Astrocyte (in vitro differentiated cells and primary cell): ENCODE measurements around the gene CPA2. TPM values are rescaled to one million over a fixed set of nuclear protein-coding genes. Genes with fewer than 3 reads are reported as not detected.
"Not testable (repeated sequence)": the region's sequence is repeated elsewhere in the genome, so short reads cannot be mapped to it uniquely, and the experiment has no call there.

Source experiments
- DNase-seq: peaks from one replicate; pipeline ENCODE4 v3.0.0-alpha.2; 2010; ENCODE audit warnings: low read depth
- FAIRE-seq: peaks from 2 replicates; lab custom pipeline; 2011; peaks lifted over from hg19 to GRCh38; lab: Jason Lieb, UNC
- H2AFZ ChIP-seq: 2 replicates; pipeline ENCODE4 v1.6.0; 2012; ENCODE audit warnings: low read depth, low read length, inconsistent platforms
- H3K27ac ChIP-seq: 2 replicates; pipeline ENCODE4 v1.5.1; 2011; ENCODE audit warnings: low read depth, low read length, inconsistent platforms
- H3K27me3 ChIP-seq: 2 replicates; pipeline ENCODE4 v1.6.0; 2011; ENCODE audit warnings: low read length, inconsistent platforms; ENCODE audit not compliant: insufficient read depth
- H3K36me3 ChIP-seq: 2 replicates; pipeline ENCODE4 v1.5.1; 2011; ENCODE audit warnings: low read length, inconsistent platforms; ENCODE audit not compliant: insufficient read depth
- H3K4me1 ChIP-seq: 2 replicates; pipeline ENCODE4 v1.5.1; 2011; ENCODE audit warnings: low read length, inconsistent platforms; ENCODE audit not compliant: insufficient read depth
- H3K4me2 ChIP-seq: 2 replicates; pipeline ENCODE4 v1.6.0; 2012; ENCODE audit warnings: low read length, inconsistent platforms
- H3K4me3 ChIP-seq: 2 replicates; pipeline ENCODE4 v1.5.1; 2011; ENCODE audit warnings: low read depth, mild to moderate bottlenecking, low read length, inconsistent platforms; ENCODE audit not compliant: insufficient read depth
- H3K79me2 ChIP-seq: 2 replicates; pipeline ENCODE4 v1.6.0; 2012; ENCODE audit warnings: mild to moderate bottlenecking, low read length, inconsistent platforms; ENCODE audit not compliant: insufficient read depth
- H3K9ac ChIP-seq: 2 replicates; pipeline ENCODE4 v1.6.0; 2012; ENCODE audit warnings: mild to moderate bottlenecking, low read length, inconsistent platforms
- H3K9me3 ChIP-seq: 2 replicates; pipeline ENCODE4 v1.5.1; 2012; ENCODE audit warnings: low read depth, mild to moderate bottlenecking, low read length, inconsistent platforms; ENCODE audit not compliant: insufficient read depth
- H4K20me1 ChIP-seq: 2 replicates; pipeline ENCODE4 v1.6.0; 2012; ENCODE audit warnings: low read length, inconsistent platforms; ENCODE audit not compliant: insufficient read depth
- H3K27ac Mint-ChIP-seq: one replicate; pipeline ENCODE4 v1.8.0; 2021; ENCODE audit warnings: mild to moderate bottlenecking, mixed read lengths; ENCODE audit not compliant: unreplicated experiment
- H3K27me3 Mint-ChIP-seq: one replicate; pipeline ENCODE4 v1.8.0; 2021; ENCODE audit warnings: low read depth, mixed read lengths; ENCODE audit not compliant: unreplicated experiment
- H3K36me3 Mint-ChIP-seq: one replicate; pipeline ENCODE4 v1.8.0; 2021; ENCODE audit warnings: low read depth, mixed read lengths; ENCODE audit not compliant: unreplicated experiment
- H3K4me1 Mint-ChIP-seq: one replicate; pipeline ENCODE4 v1.8.0; 2021; ENCODE audit warnings: low read depth, mixed read lengths; ENCODE audit not compliant: unreplicated experiment
- H3K4me3 Mint-ChIP-seq: one replicate; pipeline ENCODE4 v1.8.0; 2021; ENCODE audit warnings: mild to moderate bottlenecking, moderate library complexity, mixed read lengths; ENCODE audit not compliant: unreplicated experiment
- H3K9me3 Mint-ChIP-seq: one replicate; pipeline ENCODE4 v1.8.0; 2021; ENCODE audit warnings: mild to moderate bottlenecking, mixed read lengths; ENCODE audit not compliant: unreplicated experiment
- CTCF ChIP-seq: IDR thresholded peaks from 2 replicates; pipeline ENCODE4 v1.5.1; 2011; ENCODE audit warnings: low read depth, mild to moderate bottlenecking, inconsistent platforms, low read length, moderate library complexity; ENCODE audit not compliant: insufficient read depth
- EZH2 ChIP-seq: IDR thresholded peaks from 2 replicates; pipeline ENCODE4 v1.6.1; 2012; ENCODE audit warnings: mild to moderate bottlenecking, low read length, inconsistent platforms; ENCODE audit not compliant: insufficient read depth
- total RNA-seq: library from RNA; stranded (reverse); gene quantifications from 2 replicates; pipeline ENCODE4 v1.2.1, GENCODE V29; 2021

CPA2 gene
- total RNA-seq, 1 donor from 2014 or later = not detected

DNA sequence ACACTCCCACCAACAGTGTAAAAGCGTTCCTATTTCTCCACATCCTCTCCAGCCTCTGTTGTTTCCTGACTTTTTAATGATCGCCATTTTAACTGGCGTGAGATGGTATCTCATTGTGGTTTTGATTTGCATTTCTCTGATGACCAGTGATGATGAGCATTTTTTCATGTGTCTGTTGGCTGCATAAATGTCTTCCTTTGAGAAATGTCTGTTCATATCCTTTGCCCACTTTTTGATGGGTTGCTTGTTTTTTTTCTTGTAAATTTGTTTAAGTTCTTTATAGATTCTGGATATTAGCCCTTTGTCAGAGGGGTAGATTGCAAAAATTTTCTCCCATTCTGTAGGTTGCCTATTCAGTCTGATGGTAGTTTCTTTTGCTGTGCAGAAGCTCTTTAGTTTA lies 17.0 kb upstream of the CPA2 start:
- H2AFZ ChIP-seq, H3K9ac ChIP-seq, H3K9me3 ChIP-seq, H3K4me2 ChIP-seq, H3K79me2 ChIP-seq, H3K27me3 ChIP-seq, H3K4me3 Mint-ChIP-seq, H3K36me3 Mint-ChIP-seq, H3K27ac Mint-ChIP-seq, H3K4me1 ChIP-seq, H3K4me1 Mint-ChIP-seq, H4K20me1 ChIP-seq, H3K27ac ChIP-seq, H3K4me3 ChIP-seq, H3K36me3 ChIP-seq, H3K27me3 Mint-ChIP-seq, FAIRE-seq, DNase-seq: not testable (repeated sequence)
- peaks cover 19% of the 10 kb centered on the region for H3K9me3 Mint-ChIP-seq

DNA sequence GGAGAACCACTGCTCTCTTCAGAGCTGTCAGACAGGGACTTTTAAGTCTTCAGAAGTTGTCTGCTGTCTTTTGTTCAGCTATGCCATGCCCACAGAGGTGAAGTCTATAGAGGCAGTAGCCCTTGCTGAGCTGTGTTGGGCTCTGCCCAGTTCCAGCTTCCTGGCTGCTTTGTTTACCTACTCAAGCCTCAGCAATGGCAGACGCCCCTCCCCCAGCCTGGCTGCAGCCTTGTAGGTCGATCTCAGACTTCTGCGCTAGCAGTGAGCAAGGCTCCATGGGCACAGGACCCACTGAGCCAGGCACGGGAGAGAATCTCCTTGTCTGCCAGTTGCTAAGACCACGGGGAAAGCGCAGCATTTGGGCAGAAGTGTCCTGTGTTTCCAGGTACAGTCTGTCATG lies 12.1 kb upstream of the CPA2 start:
- Histone ChIP-seq H3K4me2 (no peak overlapping the region), H3K79me2 (no peaks in the 10 kb centered on the region), H3K4me1 (no peaks in the 10 kb centered on the region), H3K9me3 (peaks cover 4% of the 10 kb centered on the region), H2AFZ (no peak overlapping the region), H3K4me3 (no peak overlapping the region), H4K20me1 (no peaks in the 10 kb centered on the region), H3K27ac (no peak overlapping the region), H3K27me3 (no peaks in the 10 kb centered on the region), H3K9ac (no peak overlapping the region), H3K36me3 (no peaks in the 10 kb centered on the region)
- H3K4me3 Mint-ChIP-seq = no peak overlapping the region
- H3K27me3 Mint-ChIP-seq = peaks cover 5% of the 10 kb centered on the region
- no peak for FAIRE-seq
- H3K27ac Mint-ChIP-seq = no peak overlapping the region
- peaks cover 29% of the 10 kb centered on the region for H3K9me3 Mint-ChIP-seq
- TF ChIP-seq EZH2 = no peak
- no peak for TF ChIP-seq CTCF
- H3K36me3 Mint-ChIP-seq = peaks cover 2% of the 10 kb centered on the region
- DNase-seq = no peak
- H3K4me1 Mint-ChIP-seq = no peaks in the 10 kb centered on the region

DNA sequence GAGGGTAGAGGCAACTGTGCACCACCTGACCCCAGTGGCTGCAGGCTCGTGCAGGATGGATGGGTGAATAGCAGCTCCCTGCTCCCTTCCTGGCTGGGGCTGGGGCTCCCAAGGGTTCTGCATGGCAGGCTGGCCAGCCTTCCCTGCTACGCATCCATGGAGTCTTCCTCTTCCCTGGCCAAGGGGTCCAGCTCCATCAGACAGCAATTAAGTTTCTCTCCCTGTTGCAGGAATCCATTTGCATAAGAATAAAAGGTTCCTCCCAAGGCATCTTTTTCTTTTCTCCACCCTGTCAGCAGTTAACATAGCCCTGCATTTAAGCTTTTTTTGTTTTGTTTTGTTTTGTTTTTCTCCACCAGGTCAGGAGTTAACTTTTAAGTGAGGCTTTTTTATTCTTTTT lies 10.0 kb upstream of the CPA2 start:
- no peaks in the 10 kb centered on the region for H3K27me3 ChIP-seq
- Mint-ChIP-seq H3K27me3 (peaks cover 4% of the 10 kb centered on the region), H3K4me3 (no peak overlapping the region), H3K4me1 (no peaks in the 10 kb centered on the region), H3K36me3 (peaks cover 2% of the 10 kb centered on the region), H3K9me3 (peaks cover 25% of the 10 kb centered on the region), H3K27ac (no peak overlapping the region)
- H3K4me3 ChIP-seq = no peak overlapping the region
- no peak overlapping the region for H2AFZ ChIP-seq
- peaks cover 12% of the 10 kb centered on the region for H3K9me3 ChIP-seq
- FAIRE-seq (no peak), DNase-seq (no peak)
- TF ChIP-seq CTCF (no peak), EZH2 (no peak)
- no peaks in the 10 kb centered on the region for H3K79me2 ChIP-seq
- H3K9ac ChIP-seq = no peak overlapping the region
- H3K27ac ChIP-seq = no peak overlapping the region
- no peaks in the 10 kb centered on the region for H3K4me1 ChIP-seq
- no peak overlapping the region for H3K4me2 ChIP-seq
- H4K20me1 ChIP-seq = no peaks in the 10 kb centered on the region
- no peaks in the 10 kb centered on the region for H3K36me3 ChIP-seq
